ENCODE data around the gene CNTNAP5.

CNTNAP5 gene

GRCh38 chr2:124883595-124883994, 858.5 kb downstream of the CNTNAP5 start:
- Histone ChIP-seq H3K4me3 (ENCODE audit: low read length) (no peak overlapping the region), H3K27me3 (ENCODE audit: control insufficient read depth, insufficient read depth, low read length) (no peaks in the 10 kb centered on the region), H3K36me3 (ENCODE audit: control insufficient read depth, low read depth, low read length) (no peaks in the 10 kb centered on the region), H3K4me1 (ENCODE audit: control insufficient read depth, low read depth, low read length) (no peaks in the 10 kb centered on the region), H3K9ac (ENCODE audit: low read length) (no peak overlapping the region), H3K27ac (ENCODE audit: low read length) (no peak overlapping the region), H3K9me3 (ENCODE audit: control insufficient read depth, low read depth, low read length) (no peaks in the 10 kb centered on the region)

- H3K9me3 ChIP-seq (ENCODE audit: control insufficient read depth, low read depth, low read length) = no peaks in the 10 kb centered on the region
- no peak overlapping the region for H3K27ac ChIP-seq (ENCODE audit: low read length)
- no peaks in the 10 kb centered on the region for H3K4me1 ChIP-seq (ENCODE audit: control insufficient read depth, low read depth, low read length)
- H3K27me3 ChIP-seq (ENCODE audit: control insufficient read depth, insufficient read depth, low read length) = no peaks in the 10 kb centered on the region
- no peak overlapping the region for H3K4me3 ChIP-seq (ENCODE audit: low read length)
- H3K9ac ChIP-seq (ENCODE audit: low read length) = no peak overlapping the region
- no peaks in the 10 kb centered on the region for H3K36me3 ChIP-seq (ENCODE audit: control insufficient read depth, low read depth, low read length)
Observed at GRCh38 chr2:124884315-124884714, 859.2 kb downstream of the CNTNAP5 start.

- Histone ChIP-seq H3K27ac (ENCODE audit: low read length) (no peak overlapping the region), H3K4me1 (ENCODE audit: control insufficient read depth, low read depth, low read length) (no peaks in the 10 kb centered on the region), H3K4me3 (ENCODE audit: low read length) (no peak overlapping the region), H3K9me3 (ENCODE audit: control insufficient read depth, low read depth, low read length) (no peaks in the 10 kb centered on the region), H3K36me3 (ENCODE audit: control insufficient read depth, low read depth, low read length) (no peaks in the 10 kb centered on the region), H3K9ac (ENCODE audit: low read length) (no peak overlapping the region), H3K27me3 (ENCODE audit: control insufficient read depth, insufficient read depth, low read length) (no peaks in the 10 kb centered on the region)
Observed at GRCh38 chr2:124886216-124886615, 861.1 kb downstream of the CNTNAP5 start.

GRCh38 chr2:124887466-124887865, 862.4 kb downstream of the CNTNAP5 start:
- H3K9me3 ChIP-seq (ENCODE audit: control insufficient read depth, low read depth, low read length) = no peaks in the 10 kb centered on the region
- no peak overlapping the region for H3K4me3 ChIP-seq (ENCODE audit: low read length)
- no peaks in the 10 kb centered on the region for H3K27me3 ChIP-seq (ENCODE audit: control insufficient read depth, insufficient read depth, low read length)
- H3K27ac ChIP-seq (ENCODE audit: low read length) = no peak overlapping the region
- H3K9ac ChIP-seq (ENCODE audit: low read length) = no peak overlapping the region
- H3K36me3 ChIP-seq (ENCODE audit: control insufficient read depth, low read depth, low read length) = no peaks in the 10 kb centered on the region
- no peaks in the 10 kb centered on the region for H3K4me1 ChIP-seq (ENCODE audit: control insufficient read depth, low read depth, low read length)

GRCh38 chr2:124888431-124888830, 863.3 kb downstream of the CNTNAP5 start:
- Histone ChIP-seq H3K4me3 (ENCODE audit: low read length) (no peak overlapping the region), H3K27ac (ENCODE audit: low read length) (no peak overlapping the region), H3K9me3 (ENCODE audit: control insufficient read depth, low read depth, low read length) (no peaks in the 10 kb centered on the region), H3K9ac (ENCODE audit: low read length) (no peak overlapping the region), H3K4me1 (ENCODE audit: control insufficient read depth, low read depth, low read length) (no peaks in the 10 kb centered on the region), H3K36me3 (ENCODE audit: control insufficient read depth, low read depth, low read length) (no peaks in the 10 kb centered on the region), H3K27me3 (ENCODE audit: control insufficient read depth, insufficient read depth, low read length) (no peaks in the 10 kb centered on the region)

- no peak overlapping the region for H3K4me3 ChIP-seq (ENCODE audit: low read length)
- no peak overlapping the region for H3K9ac ChIP-seq (ENCODE audit: low read length)
- no peak overlapping the region for H3K27ac ChIP-seq (ENCODE audit: low read length)
- H3K9me3 ChIP-seq (ENCODE audit: control insufficient read depth, low read depth, low read length) = no peaks in the 10 kb centered on the region
- H3K4me1 ChIP-seq (ENCODE audit: control insufficient read depth, low read depth, low read length) = no peaks in the 10 kb centered on the region
- no peaks in the 10 kb centered on the region for H3K27me3 ChIP-seq (ENCODE audit: control insufficient read depth, insufficient read depth, low read length)
- no peaks in the 10 kb centered on the region for H3K36me3 ChIP-seq (ENCODE audit: control insufficient read depth, low read depth, low read length)
Observed at GRCh38 chr2:124894199-124894598, 869.1 kb downstream of the CNTNAP5 start.

GRCh38 chr2:124898827-124899226, 873.7 kb downstream of the CNTNAP5 start:
- Histone ChIP-seq H3K27me3 (ENCODE audit: control insufficient read depth, insufficient read depth, low read length) (no peaks in the 10 kb centered on the region), H3K36me3 (ENCODE audit: control insufficient read depth, low read depth, low read length) (no peaks in the 10 kb centered on the region), H3K9me3 (ENCODE audit: control insufficient read depth, low read depth, low read length) (no peaks in the 10 kb centered on the region), H3K27ac (ENCODE audit: low read length) (no peak overlapping the region), H3K9ac (ENCODE audit: low read length) (no peak overlapping the region), H3K4me3 (ENCODE audit: low read length) (no peak overlapping the region), H3K4me1 (ENCODE audit: control insufficient read depth, low read depth, low read length) (no peaks in the 10 kb centered on the region)

GRCh38 chr2:124908411-124908810, 883.3 kb downstream of the CNTNAP5 start:
- Histone ChIP-seq H3K36me3 (ENCODE audit: control insufficient read depth, low read depth, low read length) (no peaks in the 10 kb centered on the region), H3K9me3 (ENCODE audit: control insufficient read depth, low read depth, low read length) (no peaks in the 10 kb centered on the region), H3K27ac (ENCODE audit: low read length) (no peak overlapping the region), H3K4me3 (ENCODE audit: low read length) (no peak overlapping the region), H3K9ac (ENCODE audit: low read length) (no peak overlapping the region), H3K4me1 (ENCODE audit: control insufficient read depth, low read depth, low read length) (no peaks in the 10 kb centered on the region), H3K27me3 (ENCODE audit: control insufficient read depth, insufficient read depth, low read length) (no peaks in the 10 kb centered on the region)

GRCh38 chr2:124911560-124911959, 886.5 kb downstream of the CNTNAP5 start:
- H3K36me3 ChIP-seq (ENCODE audit: control insufficient read depth, low read depth, low read length) = no peaks in the 10 kb centered on the region
- H3K4me3 ChIP-seq (ENCODE audit: low read length) = no peak overlapping the region
- H3K4me1 ChIP-seq (ENCODE audit: control insufficient read depth, low read depth, low read length) = no peaks in the 10 kb centered on the region
- no peak overlapping the region for H3K27ac ChIP-seq (ENCODE audit: low read length)
- no peaks in the 10 kb centered on the region for H3K9me3 ChIP-seq (ENCODE audit: control insufficient read depth, low read depth, low read length)
- no peaks in the 10 kb centered on the region for H3K27me3 ChIP-seq (ENCODE audit: control insufficient read depth, insufficient read depth, low read length)
- no peak overlapping the region for H3K9ac ChIP-seq (ENCODE audit: low read length)

GRCh38 chr2:124913868-124914267, 888.8 kb downstream of the CNTNAP5 start:
- Histone ChIP-seq H3K4me3 (ENCODE audit: low read length) (no peak overlapping the region), H3K9ac (ENCODE audit: low read length) (no peak overlapping the region), H3K27me3 (ENCODE audit: control insufficient read depth, insufficient read depth, low read length) (no peaks in the 10 kb centered on the region), H3K4me1 (ENCODE audit: control insufficient read depth, low read depth, low read length) (no peaks in the 10 kb centered on the region), H3K9me3 (ENCODE audit: control insufficient read depth, low read depth, low read length) (no peaks in the 10 kb centered on the region), H3K27ac (ENCODE audit: low read length) (no peak overlapping the region), H3K36me3 (ENCODE audit: control insufficient read depth, low read depth, low read length) (no peaks in the 10 kb centered on the region)

GRCh38 chr2:124915567-124915966, 890.5 kb downstream of the CNTNAP5 start:
- Histone ChIP-seq H3K36me3 (ENCODE audit: control insufficient read depth, low read depth, low read length) (no peaks in the 10 kb centered on the region), H3K4me1 (ENCODE audit: control insufficient read depth, low read depth, low read length) (no peaks in the 10 kb centered on the region), H3K9ac (ENCODE audit: low read length) (no peak overlapping the region), H3K9me3 (ENCODE audit: control insufficient read depth, low read depth, low read length) (no peaks in the 10 kb centered on the region), H3K27ac (ENCODE audit: low read length) (no peak overlapping the region), H3K27me3 (ENCODE audit: control insufficient read depth, insufficient read depth, low read length) (no peaks in the 10 kb centered on the region), H3K4me3 (ENCODE audit: low read length) (no peak overlapping the region)

GRCh38 chr2:124919296-124919695, 894.2 kb downstream of the CNTNAP5 start:
- Histone ChIP-seq H3K4me1 (ENCODE audit: control insufficient read depth, low read depth, low read length) (no peaks in the 10 kb centered on the region), H3K27me3 (ENCODE audit: control insufficient read depth, insufficient read depth, low read length) (no peaks in the 10 kb centered on the region), H3K36me3 (ENCODE audit: control insufficient read depth, low read depth, low read length) (no peaks in the 10 kb centered on the region), H3K9ac (ENCODE audit: low read length) (no peak overlapping the region), H3K27ac (ENCODE audit: low read length) (no peak overlapping the region), H3K9me3 (ENCODE audit: control insufficient read depth, low read depth, low read length) (no peaks in the 10 kb centered on the region), H3K4me3 (ENCODE audit: low read length) (no peak overlapping the region)
